Activated effector memory CD4-positive, alpha-beta T cell treated with anti-CD3 and anti-CD28 coated beads, Interleukin-2, amount 50 U/mL, for 16 hours (primary cell): ENCODE results near the gene NFKB1.
"Not testable (repeated sequence)": the region's sequence is repeated elsewhere in the genome, so short reads cannot be mapped to it uniquely, and the experiment has no call there.

Experiments
- DNase-seq: peaks from one replicate; pipeline ENCODE4 v3.0.0-alpha.2; 2020

The NFKB1 gene

GRCh38 chr4:102601586-102602227, 100.5 kb downstream of the NFKB1 start:
- no peak for DNase-seq

GRCh38 chr4:102604222-102604940, 103.2 kb downstream of the NFKB1 start:
- DNase-seq: no peak

DNA sequence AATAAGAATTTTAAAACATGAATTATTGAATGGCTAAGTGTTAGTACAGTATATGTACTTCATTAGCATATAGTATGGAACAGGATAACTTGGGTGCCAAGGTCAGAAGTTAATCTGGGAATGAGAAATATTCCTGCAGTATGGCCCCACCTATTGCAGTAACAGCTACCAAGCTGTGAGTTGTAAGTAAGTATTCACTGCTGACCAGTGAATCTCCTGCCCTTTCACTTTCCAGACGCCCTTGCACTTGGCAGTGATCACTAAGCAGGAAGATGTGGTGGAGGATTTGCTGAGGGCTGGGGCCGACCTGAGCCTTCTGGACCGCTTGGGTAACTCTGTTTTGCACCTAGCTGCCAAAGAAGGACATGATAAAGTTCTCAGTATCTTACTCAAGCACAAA, 105.1 kb downstream of the NFKB1 start:
- DNase-seq: no peak

DNA sequence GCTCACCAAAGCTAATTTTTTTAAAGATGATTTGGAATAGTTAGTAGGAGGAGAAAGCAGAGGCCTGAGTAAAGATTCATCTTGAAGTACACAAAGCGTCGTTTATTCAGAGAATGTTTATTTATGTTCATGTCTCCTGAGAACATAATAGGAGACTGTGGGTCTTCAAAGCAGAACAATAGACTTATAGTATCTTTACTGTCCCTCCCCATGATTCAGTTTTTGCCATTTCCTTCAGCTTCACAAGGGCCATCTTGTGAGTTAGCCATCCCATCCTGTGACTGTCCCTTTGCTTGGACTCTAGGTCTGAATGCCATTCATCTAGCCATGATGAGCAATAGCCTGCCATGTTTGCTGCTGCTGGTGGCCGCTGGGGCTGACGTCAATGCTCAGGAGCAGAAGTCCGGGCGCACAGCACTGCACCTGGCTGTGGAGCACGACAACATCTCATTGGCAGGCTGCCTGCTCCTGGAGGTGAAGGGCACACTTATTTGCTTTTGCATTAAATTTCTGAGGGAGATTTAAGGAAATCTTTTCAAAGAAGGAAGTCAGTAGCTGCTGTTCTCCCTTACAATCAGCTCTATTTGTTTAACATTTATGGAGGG, 105.8 kb downstream of the NFKB1 start:
- DNase-seq: no peak

DNA sequence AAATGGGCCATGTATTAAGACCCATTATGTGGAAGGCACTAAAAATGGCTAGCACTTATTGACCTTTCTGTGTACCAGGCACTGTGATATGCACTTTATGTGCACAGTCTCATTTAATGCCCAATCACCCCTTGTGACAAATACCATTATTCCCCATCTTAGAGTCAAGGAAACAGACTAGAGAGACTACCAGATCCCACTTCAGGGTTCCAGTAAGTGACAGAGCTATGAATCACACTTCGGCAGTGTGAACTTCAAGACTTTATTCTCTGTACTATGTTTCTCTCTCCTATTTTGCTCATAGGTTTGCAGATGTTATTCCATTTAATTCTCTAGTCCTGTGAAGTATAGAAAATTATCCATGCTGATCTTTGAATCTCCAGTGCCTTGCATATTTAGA, 107.0 kb downstream of the NFKB1 start:
- no peak for DNase-seq

DNA sequence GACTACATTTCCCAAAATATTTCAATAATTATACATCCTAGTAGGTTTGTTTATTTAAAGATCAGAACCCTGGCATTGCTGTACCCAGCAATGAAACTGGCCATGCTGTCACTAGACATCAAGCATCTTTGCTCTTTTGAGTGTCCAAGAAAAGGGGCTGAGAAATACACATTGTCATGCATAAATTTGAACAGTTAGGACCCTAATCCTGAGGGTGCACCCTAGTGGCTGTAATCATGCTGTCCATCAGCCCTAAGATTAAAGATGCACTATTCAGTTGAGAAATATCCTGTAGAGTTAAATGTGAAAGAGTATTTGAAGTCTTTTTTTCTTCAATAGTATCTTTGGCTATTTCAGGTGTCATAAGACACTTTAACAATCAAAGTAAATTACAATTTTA, 108.8 kb downstream of the NFKB1 start:
- no peak for DNase-seq

- DNase-seq: no peak
Measured at GRCh38 chr4:102610476-102610875, 109.3 kb downstream of the NFKB1 start.

DNA sequence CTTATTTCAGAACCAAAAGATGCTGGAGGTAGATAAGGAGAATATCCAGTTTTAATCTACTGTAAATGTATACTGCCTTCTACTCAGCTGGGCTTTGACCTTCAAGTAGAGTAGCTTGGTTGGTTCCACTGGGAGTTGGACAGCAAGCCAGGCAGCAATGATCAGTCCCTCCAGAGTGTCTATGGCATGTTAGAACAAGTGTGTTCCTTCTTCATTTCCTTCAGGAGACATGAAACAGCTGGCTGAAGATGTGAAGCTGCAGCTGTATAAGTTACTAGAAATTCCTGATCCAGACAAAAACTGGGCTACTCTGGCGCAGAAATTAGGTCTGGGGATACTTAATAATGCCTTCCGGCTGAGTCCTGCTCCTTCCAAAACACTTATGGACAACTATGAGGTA, 111.1 kb downstream of the NFKB1 start:
- no peak for DNase-seq

DNA sequence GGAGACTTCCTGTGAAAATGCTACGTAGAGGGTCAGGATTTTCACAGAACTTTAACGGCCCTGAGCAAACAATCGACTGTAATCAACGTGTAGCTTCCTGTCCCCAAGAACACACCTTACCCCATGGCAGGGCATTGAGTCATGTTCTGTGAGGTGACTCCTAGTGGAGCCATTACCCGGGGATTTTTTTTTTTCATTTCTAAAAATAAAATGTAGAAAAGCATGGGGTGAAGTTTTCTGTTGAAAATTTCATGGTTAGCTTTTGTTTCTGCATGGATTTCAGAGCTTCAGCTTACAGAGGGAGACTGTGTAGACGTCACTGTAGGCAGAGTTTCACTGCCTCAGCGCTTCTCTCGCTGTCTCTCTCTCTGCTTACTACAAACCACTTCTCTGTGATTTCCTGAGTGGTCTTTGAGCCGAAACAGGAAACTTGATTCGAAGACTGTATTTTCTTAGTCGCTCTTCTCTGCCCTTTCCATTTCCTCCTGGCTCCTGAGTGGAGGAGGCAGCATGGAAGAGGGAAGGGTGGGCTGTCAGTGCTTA, 111.7 kb downstream of the NFKB1 start:
- peak; percentile 72 for DNase-seq

DNA sequence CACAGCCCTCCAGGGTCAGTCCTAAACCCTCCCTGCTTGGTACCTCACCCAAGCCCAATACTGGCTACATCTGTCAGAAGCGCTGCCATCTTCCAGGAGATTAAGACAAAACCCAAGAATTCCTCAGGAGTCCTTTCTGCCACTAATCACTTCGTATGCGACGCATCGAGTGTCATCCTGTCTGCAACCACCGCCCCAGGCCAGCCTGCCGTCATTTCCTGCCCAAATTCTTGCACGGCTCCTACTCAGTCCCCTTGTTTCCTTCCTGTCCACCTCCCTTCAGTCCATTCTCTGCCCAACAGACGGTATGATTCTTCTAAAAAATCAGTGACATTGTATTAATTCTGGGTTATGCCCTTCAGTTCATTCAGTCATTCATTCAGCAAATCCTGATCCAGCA, 113.6 kb downstream of the NFKB1 start:
- peak; percentile 75 for DNase-seq

DNA sequence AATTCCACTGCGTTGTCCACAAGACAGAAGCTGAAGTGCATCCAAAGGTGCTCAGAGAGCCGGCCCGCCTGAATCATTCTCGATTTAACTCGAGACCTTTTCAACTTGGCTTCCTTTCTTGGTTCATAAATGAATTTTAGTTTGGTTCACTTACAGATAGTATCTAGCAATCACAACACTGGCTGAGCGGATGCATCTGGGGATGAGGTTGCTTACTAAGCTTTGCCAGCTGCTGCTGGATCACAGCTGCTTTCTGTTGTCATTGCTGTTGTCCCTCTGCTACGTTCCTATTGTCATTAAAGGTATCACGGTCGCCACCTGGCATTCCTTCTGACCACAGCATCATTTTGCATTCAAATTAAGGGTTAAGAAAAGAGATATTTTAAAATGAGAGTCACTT, 115.5 kb downstream of the NFKB1 start:
- DNase-seq: no peak

- not testable (repeated sequence) for DNase-seq
Measured at GRCh38 chr4:102619021-102619420, 117.9 kb downstream of the NFKB1 start.

GRCh38 chr4:102619776-102620631, 118.8 kb downstream of the NFKB1 start:
- not testable (repeated sequence) for DNase-seq

GRCh38 chr4:102620697-102621497, 119.7 kb downstream of the NFKB1 start:
- DNase-seq: no peak

DNA sequence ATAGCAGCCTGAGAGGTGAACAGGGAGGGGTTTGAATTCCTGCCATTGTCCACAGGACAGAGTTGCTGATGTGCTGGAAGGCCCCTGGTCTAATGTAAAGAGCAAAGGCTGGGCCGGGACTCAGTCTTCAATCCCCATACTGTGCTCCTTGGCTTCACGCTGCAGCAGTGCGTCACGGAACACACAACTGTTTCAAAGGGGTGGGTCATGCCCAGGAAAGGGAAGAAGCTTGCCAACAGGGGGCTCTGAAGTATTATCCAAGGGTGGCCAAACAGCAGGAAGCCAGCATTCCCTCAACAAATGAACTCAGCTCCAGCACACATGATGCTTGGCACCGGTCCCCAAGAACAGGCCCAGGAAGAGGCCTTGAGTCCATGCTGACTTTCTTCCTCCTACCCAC, 122.5 kb downstream of the NFKB1 start:
- DNase-seq: no peak

GRCh38 chr4:102624505-102624904, 123.3 kb downstream of the NFKB1 start:
- no peak for DNase-seq

- peak; percentile 84 for DNase-seq
Measured at GRCh38 chr4:102625232-102625930, 124.2 kb downstream of the NFKB1 start.

DNA sequence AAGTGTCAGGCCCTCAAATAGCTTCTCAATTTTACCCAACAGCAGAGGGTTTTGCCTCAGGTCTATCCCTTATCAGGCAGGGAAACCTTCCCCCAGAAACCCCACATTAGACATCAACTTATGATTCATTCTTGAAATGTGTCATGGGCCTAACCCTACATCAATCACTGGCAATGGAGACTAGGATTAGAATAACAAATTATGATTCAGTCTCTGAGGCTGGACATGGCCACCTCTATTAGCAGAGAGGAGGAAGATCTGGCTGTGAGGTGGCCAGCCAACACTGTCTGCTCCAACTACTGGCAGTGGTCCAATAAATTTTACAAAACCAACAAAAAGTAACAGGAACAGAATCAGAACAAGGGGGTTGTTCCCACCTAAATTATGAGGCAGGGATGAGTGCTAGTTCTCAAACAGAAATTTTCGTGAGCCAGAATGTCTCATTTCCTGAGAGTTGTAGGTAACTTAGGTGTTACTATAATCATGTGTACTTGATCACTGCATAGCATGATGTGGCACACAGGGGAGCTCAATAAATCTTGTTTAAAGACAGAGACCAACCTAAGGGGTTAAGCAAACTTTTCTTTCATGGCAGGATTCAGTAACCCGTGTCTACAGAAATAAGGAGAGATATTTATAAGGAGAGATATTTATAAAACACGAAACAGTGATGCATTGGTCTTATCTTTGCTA, 126.8 kb downstream of the NFKB1 start:
- no peak for DNase-seq

DNA sequence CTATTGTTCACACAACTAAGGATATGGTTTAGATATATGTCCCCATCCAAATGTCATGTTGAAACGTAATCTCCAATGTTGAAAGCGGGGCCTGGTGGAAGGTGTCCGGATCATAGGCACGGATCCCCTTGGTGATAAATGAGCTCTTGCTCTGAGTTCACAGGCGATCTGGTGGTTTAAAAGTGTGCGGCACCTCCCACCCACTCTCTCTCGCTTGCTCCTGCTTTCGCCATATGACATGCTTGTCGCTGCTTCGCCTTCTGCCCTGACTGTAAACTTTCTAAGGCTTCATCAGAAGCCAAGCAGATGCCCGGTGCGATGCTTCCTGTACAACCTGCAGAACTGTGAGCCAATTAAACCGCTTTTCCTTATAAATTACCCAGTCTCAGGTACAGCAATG, 128.5 kb downstream of the NFKB1 start:
- no peak for DNase-seq

- DNase-seq: no peak
Measured at GRCh38 chr4:102631616-102632015, 130.5 kb downstream of the NFKB1 start.
